ENCODE measurements around the gene NELL1.

The NELL1 gene

GRCh38 chr11:20644360-20644759 lies 25.0 kb upstream of the NELL1 start:
- DNase-seq (ENCODE audit: insufficient read length, low spot score) (no peak), FAIRE-seq (no peak)
- TF ChIP-seq CTCF (IDR thresholded peaks at IDR 0.05; ENCODE audit: insufficient read depth, missing control alignments): no peak

- FAIRE-seq: peak; percentile 60
- DNase-seq (ENCODE audit: insufficient read length, low spot score): no peak
- peak; percentile 95 for TF ChIP-seq CTCF (IDR thresholded peaks at IDR 0.05; ENCODE audit: insufficient read depth, missing control alignments)
Measured at GRCh38 chr11:20647976-20648565, 21.3 kb upstream of the NELL1 start.

- DNase-seq (ENCODE audit: insufficient read length, low spot score) (no peak), FAIRE-seq (no peak)
- TF ChIP-seq CTCF (IDR thresholded peaks at IDR 0.05; ENCODE audit: insufficient read depth, missing control alignments): no peak
Measured at GRCh38 chr11:20652150-20652806, 17.1 kb upstream of the NELL1 start.

- TF ChIP-seq CTCF (IDR thresholded peaks at IDR 0.05; ENCODE audit: insufficient read depth, missing control alignments): no peak
Measured at GRCh38 chr11:20654038-20654437, 15.3 kb upstream of the NELL1 start.

GRCh38 chr11:20656901-20657300 lies 12.5 kb upstream of the NELL1 start:
- DNase-seq (ENCODE audit: insufficient read length, low spot score) (no peak), FAIRE-seq (no peak)
- TF ChIP-seq CTCF (IDR thresholded peaks at IDR 0.05; ENCODE audit: insufficient read depth, missing control alignments): no peak

More at GRCh38 chr11:20654038-20654437, 15.3 kb upstream of the NELL1 start:
- DNase-seq (ENCODE audit: insufficient read length, low spot score) (no peak), FAIRE-seq (no peak)

- DNase-seq (ENCODE audit: insufficient read length, low spot score) (no peak), FAIRE-seq (no peak)
- TF ChIP-seq CTCF (IDR thresholded peaks at IDR 0.05; ENCODE audit: insufficient read depth, missing control alignments): no peak
Measured at GRCh38 chr11:20658135-20658534, 11.3 kb upstream of the NELL1 start.

GRCh38 chr11:20661445-20661844 lies 7.9 kb upstream of the NELL1 start:
- DNase-seq (ENCODE audit: insufficient read length, low spot score): no peak
- TF ChIP-seq CTCF (IDR thresholded peaks at IDR 0.05; ENCODE audit: insufficient read depth, missing control alignments): no peak
- FAIRE-seq: no peak

All from D721Med (cell line).